ENCODE measurements around the gene ERGIC1. TPM values are rescaled to one million over a fixed set of nuclear protein-coding genes. Genes with fewer than 3 reads are reported as not detected.

The ERGIC1 gene
- total RNA-seq, 8 experiments from 2014 or later, result 31.7 to 98.4 (median 57.7) TPM

- H3K4me3 ChIP-seq, result no peak overlapping the region
- in situ Hi-C loops (cut with MboI; ENCODE audit: low pct_unique_long_range_greater_than_20kb in 2 of 9, low sequenced_read_pairs in 9 of 9, unreplicated experiment in 9 of 9), result no loop called here
- peaks cover 52 to 59% of the 10 kb centered on the region in 2 donors for H3K4me1 ChIP-seq (replicated peaks in 1 of 2)
- H3K27ac ChIP-seq, result peak overlapping the region in 1 of 2 donors; percentile 50
- ATAC-seq (replicated peaks in 6 of 8), result peak in 7 of 8 experiments; percentile 17 to 57 (median 37)
- 0 to 86% (median 60%) methylated on average over 1 to 6 of the region's 10 CpGs; no CpG with 5 or more reads in 1 of the 10 experiments for WGBS, 10 experiments
These were observed 35.0 kb downstream of the ERGIC1 start for GRCh38 chr5:172868924-172869591.

- Histone ChIP-seq H3K4me1 (replicated peaks in 1 of 2) (peaks cover 52 to 59% of the 10 kb centered on the region in 2 donors), H3K27ac (no peak overlapping the region), H3K4me3 (no peak overlapping the region)
- ATAC-seq (replicated peaks in 6 of 8), result no peak
- in situ Hi-C loops (cut with MboI; ENCODE audit: low pct_unique_long_range_greater_than_20kb in 2 of 9, low sequenced_read_pairs in 9 of 9, unreplicated experiment in 9 of 9), result no loop called here
- WGBS, 10 experiments, result 0 to 100% (median 0%) methylated on average over 1 of the region's 1 CpG; no CpG with 5 or more reads in 7 of the 10 experiments
These were observed 35.6 kb downstream of the ERGIC1 start for GRCh38 chr5:172869691-172870090.

GRCh38 chr5:172870291-172870714, 36.3 kb downstream of the ERGIC1 start:
- Histone ChIP-seq H3K4me1 (replicated peaks in 1 of 2) (peaks cover 52 to 64% of the 10 kb centered on the region in 2 donors), H3K27ac (peak overlapping the region; percentile 73 to 76), H3K4me3 (no peak overlapping the region)
- in situ Hi-C loops (cut with MboI; ENCODE audit: low pct_unique_long_range_greater_than_20kb in 2 of 9, low sequenced_read_pairs in 9 of 9, unreplicated experiment in 9 of 9), result no loop called here
- WGBS, 10 experiments, result 11 to 74% (median 50%) methylated on average over 1 to 4 of the region's 4 CpGs; no CpG with 5 or more reads in 3 of the 10 experiments
- peak; percentile 14 to 73 (median 33) for ATAC-seq (replicated peaks in 6 of 8)

GRCh38 chr5:172870715-172871461, 36.8 kb downstream of the ERGIC1 start:
- peak in 6 of 8 experiments; percentile 47 to 84 (median 81) for ATAC-seq (replicated peaks in 6 of 8)
- in situ Hi-C loops (cut with MboI; ENCODE audit: low pct_unique_long_range_greater_than_20kb in 2 of 9, low sequenced_read_pairs in 9 of 9, unreplicated experiment in 9 of 9), result no loop called here
- 30 to 100% (median 58%) methylated on average over 1 to 9 of the region's 20 CpGs; no CpG with 5 or more reads in 2 of the 10 experiments for WGBS, 10 experiments
- H3K4me1 ChIP-seq (replicated peaks in 1 of 2), result peaks cover 56 to 70% of the 10 kb centered on the region in 2 donors
- peak overlapping the region; percentile 73 to 76 for H3K27ac ChIP-seq
- H3K4me3 ChIP-seq, result no peak overlapping the region

GRCh38 chr5:172871536-172871935, 37.5 kb downstream of the ERGIC1 start:
- peaks cover 62 to 72% of the 10 kb centered on the region in 2 donors for H3K4me1 ChIP-seq (replicated peaks in 1 of 2)
- no peak overlapping the region for H3K4me3 ChIP-seq
- ATAC-seq (replicated peaks in 6 of 8), result peak in 5 of 8 experiments; percentile 1 to 14 (median 8)
- H3K27ac ChIP-seq, result peak overlapping the region; percentile 70 to 73
- WGBS, 10 experiments, result 20 to 80% (median 48%) methylated on average over 1 to 3 of the region's 3 CpGs; no CpG with 5 or more reads in 2 of the 10 experiments
- in situ Hi-C loops (cut with MboI; ENCODE audit: low pct_unique_long_range_greater_than_20kb in 2 of 9, low sequenced_read_pairs in 9 of 9, unreplicated experiment in 9 of 9), result no loop called here

- Histone ChIP-seq H3K4me3 (no peak overlapping the region), H3K27ac (peak overlapping the region; percentile 70 to 73), H3K4me1 (replicated peaks in 1 of 2) (peaks cover 65 to 76% of the 10 kb centered on the region in 2 donors)
- WGBS, 10 experiments, result 0 to 80% (median 30%) methylated on average over 1 to 3 of the region's 5 CpGs; no CpG with 5 or more reads in 5 of the 10 experiments
- in situ Hi-C loops (cut with MboI; ENCODE audit: low pct_unique_long_range_greater_than_20kb in 2 of 9, low sequenced_read_pairs in 9 of 9, unreplicated experiment in 9 of 9), result no loop called here
- peak in 2 of 8 experiments; percentile 17 to 22 for ATAC-seq (replicated peaks in 6 of 8)
These were observed 37.9 kb downstream of the ERGIC1 start for GRCh38 chr5:172871982-172872381.

GRCh38 chr5:172872997-172873491, 39.0 kb downstream of the ERGIC1 start:
- WGBS, 10 experiments, result 15 to 48% (median 38%) methylated on average over 1 to 8 of the region's 13 CpGs; no CpG with 5 or more reads in 4 of the 10 experiments
- H3K4me3 ChIP-seq, result no peak overlapping the region
- ATAC-seq (replicated peaks in 6 of 8), result no peak
- peak overlapping the region; percentile 70 to 73 for H3K27ac ChIP-seq
- H3K4me1 ChIP-seq (replicated peaks in 1 of 2), result peaks cover 63 to 78% of the 10 kb centered on the region in 2 donors
- in situ Hi-C loops (cut with MboI; ENCODE audit: low pct_unique_long_range_greater_than_20kb in 2 of 9, low sequenced_read_pairs in 9 of 9, unreplicated experiment in 9 of 9), result no loop called here

- 89 to 100% (median 100%) methylated on average over 1 to 3 of the region's 3 CpGs; no CpG with 5 or more reads in 5 of the 10 experiments for WGBS, 10 experiments
- Histone ChIP-seq H3K4me1 (replicated peaks in 1 of 2) (peaks cover 58 to 73% of the 10 kb centered on the region in 2 donors), H3K4me3 (no peak overlapping the region), H3K27ac (peak overlapping the region; percentile 70 to 73)
- in situ Hi-C loops (cut with MboI; ENCODE audit: low pct_unique_long_range_greater_than_20kb in 2 of 9, low sequenced_read_pairs in 9 of 9, unreplicated experiment in 9 of 9), result no loop called here
- ATAC-seq (replicated peaks in 6 of 8), result no peak
These were observed 39.5 kb downstream of the ERGIC1 start for GRCh38 chr5:172873513-172873912.

- Histone ChIP-seq H3K4me3 (no peak overlapping the region), H3K27ac (peak overlapping the region in 1 of 2 donors; percentile 54), H3K4me1 (replicated peaks in 1 of 2) (peaks cover 49 to 74% of the 10 kb centered on the region in 2 donors)
- no peak for ATAC-seq (replicated peaks in 6 of 8)
- 80 to 100% (median 92%) methylated on average over 2 to 6 of the region's 8 CpGs; no CpG with 5 or more reads in 2 of the 10 experiments for WGBS, 10 experiments
- in situ Hi-C loops (cut with MboI; ENCODE audit: low pct_unique_long_range_greater_than_20kb in 2 of 9, low sequenced_read_pairs in 9 of 9, unreplicated experiment in 9 of 9), result no loop called here
These were observed 40.8 kb downstream of the ERGIC1 start for GRCh38 chr5:172874647-172875504.

- Histone ChIP-seq H3K4me1 (replicated peaks in 1 of 2) (peaks cover 41 to 68% of the 10 kb centered on the region in 2 donors), H3K27ac (peak overlapping the region; percentile 10 to 54), H3K4me3 (no peak overlapping the region)
- in situ Hi-C loops (cut with MboI; ENCODE audit: low pct_unique_long_range_greater_than_20kb in 2 of 9, low sequenced_read_pairs in 9 of 9, unreplicated experiment in 9 of 9), result no loop called here
- WGBS, 10 experiments, result 0 to 100% (median 50%) methylated on average over 1 to 6 of the region's 7 CpGs; no CpG with 5 or more reads in 1 of the 10 experiments
- ATAC-seq (replicated peaks in 6 of 8), result peak in 5 of 8 experiments; percentile 32 to 55 (median 43)
These were observed 41.6 kb downstream of the ERGIC1 start for GRCh38 chr5:172875505-172876279.

- H3K27ac ChIP-seq, result no peak overlapping the region
- in situ Hi-C loops (cut with MboI; ENCODE audit: low pct_unique_long_range_greater_than_20kb in 2 of 9, low sequenced_read_pairs in 9 of 9, unreplicated experiment in 9 of 9), result no loop called here
- 80 to 99% (median 89%) methylated on average over 1 to 8 of the region's 8 CpGs; no CpG with 5 or more reads in 1 of the 10 experiments for WGBS, 10 experiments
- H3K4me3 ChIP-seq, result no peak overlapping the region
- H3K4me1 ChIP-seq (replicated peaks in 1 of 2), result peaks cover 32 to 59% of the 10 kb centered on the region in 2 donors
- ATAC-seq (replicated peaks in 6 of 8), result no peak
These were observed 42.5 kb downstream of the ERGIC1 start for GRCh38 chr5:172876578-172876977.

Measured in motor neuron (in vitro differentiated cells).